NCI-H1092 treated with DMSO at 0.1 percent for 48 hours (cell line): ENCODE data around the gene TXNDC16.

Experiments
- DNase-seq: peaks from one replicate; lab custom pipeline; 2025; lab: John Stamatoyannopoulos, UW

TXNDC16 gene

DNA sequence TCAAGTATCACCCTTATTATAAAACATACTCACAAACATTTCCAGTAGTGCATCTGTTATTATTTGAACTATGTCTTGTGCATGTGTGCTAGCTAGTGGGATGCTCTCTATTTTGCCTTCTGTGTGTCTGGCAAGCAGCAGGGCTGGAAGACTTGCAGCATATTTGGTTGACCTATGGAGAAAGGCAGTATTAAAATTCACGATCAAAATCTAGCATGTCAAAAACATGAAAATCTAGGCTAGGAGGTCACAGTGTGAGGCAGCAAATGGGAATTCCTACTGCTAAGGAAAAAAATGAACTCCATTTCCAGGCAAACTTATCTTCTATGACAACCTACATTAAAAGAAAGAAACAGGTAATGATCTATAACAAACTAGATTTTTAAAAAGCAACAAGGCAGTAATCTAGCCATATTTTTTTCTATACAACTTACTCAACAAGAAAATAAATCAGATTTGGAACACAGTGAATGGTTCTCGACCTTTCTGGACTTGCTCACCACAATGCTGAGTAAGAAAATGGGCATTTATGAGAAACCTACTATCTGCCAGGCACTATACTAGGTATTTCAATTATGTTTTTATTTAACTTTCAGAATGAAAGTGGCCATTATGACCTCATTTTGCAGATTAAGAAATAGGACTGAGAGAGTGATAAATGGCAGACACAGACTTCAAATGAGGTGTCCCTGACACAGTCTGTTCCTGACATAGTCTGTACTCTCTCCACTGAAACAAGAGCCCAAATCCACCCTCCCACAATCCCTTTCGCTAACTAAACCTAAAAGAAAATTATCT lies 96.8 kb downstream of the TXNDC16 start:
- DNase-seq, result no peak

DNA sequence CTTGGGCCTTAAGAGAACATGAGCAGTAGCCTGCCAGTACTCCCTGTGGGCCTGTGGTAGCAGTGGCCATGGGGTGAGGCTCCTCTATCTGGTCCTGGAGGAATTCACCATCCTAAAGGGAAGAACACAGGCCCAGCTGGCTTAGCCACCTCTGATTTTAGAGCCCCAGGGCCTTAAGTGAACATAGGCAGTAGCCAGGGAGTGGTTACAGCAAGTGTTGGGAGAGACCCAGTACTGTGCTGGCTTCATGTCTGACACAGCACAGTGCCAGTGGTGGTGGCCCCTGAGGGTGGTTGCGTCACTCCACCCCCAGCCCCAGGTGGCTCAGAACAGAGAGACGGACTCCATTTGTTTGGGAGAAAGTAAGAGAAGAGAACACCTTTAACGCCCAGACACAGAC lies 105.1 kb downstream of the TXNDC16 start:
- no peak for DNase-seq

DNA sequence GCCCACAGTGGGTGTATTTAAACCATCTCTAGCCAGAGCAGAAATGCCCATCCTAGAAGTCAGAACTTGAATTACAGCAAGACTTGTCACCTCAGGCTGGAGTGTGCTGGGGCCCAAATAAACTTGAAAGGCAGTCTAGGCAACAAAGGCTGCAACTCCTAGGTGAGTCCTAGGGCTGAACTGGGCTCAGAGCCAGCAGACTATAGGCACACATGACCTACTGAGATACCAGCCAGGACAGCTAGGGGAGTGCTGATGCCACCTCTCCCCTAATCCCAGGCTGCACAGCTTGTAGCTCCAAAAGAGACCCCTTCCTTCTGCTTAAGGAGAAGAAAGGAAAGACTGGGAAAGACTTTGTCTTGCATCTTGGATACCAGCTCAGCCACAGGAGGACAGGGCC lies 106.0 kb downstream of the TXNDC16 start:
- no peak for DNase-seq

DNA sequence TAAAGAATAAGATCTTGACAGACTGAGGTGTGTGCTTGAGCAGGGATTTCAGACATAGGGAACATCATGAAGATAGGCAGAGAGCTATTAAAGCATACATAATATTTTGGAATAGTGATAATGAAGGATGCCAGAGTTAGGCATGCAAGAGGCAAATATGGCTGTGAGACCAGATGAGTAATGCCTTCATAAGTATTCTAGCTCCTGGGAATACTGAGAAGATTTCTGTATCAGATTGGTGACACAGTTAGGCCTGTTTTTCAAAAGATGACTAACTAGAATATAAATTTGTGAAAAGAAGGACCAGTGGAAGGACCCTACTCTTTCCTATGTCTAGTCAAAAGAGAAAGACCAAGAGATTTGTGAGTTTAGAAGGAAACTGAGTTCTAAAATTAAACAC lies 108.8 kb downstream of the TXNDC16 start:
- DNase-seq, result no peak

DNA sequence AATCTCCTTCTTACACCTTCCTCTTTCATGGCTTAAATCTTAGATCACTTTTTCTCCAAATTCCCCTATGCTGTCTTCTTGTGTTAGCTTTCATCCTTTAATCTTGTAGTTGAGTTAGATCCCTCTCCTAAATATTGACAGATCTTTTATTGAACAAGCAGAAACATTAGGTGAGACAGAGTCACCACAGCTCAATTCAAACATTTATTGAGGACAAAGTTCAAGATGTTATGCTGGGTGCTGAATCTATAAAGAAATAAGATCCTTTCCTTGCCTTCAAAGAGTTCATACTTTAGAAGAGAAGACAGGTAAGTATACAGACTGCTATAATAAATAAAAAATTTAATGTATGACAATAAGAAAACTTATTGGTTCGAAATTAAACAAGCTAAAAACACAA lies 109.7 kb downstream of the TXNDC16 start:
- no peak for DNase-seq

DNA sequence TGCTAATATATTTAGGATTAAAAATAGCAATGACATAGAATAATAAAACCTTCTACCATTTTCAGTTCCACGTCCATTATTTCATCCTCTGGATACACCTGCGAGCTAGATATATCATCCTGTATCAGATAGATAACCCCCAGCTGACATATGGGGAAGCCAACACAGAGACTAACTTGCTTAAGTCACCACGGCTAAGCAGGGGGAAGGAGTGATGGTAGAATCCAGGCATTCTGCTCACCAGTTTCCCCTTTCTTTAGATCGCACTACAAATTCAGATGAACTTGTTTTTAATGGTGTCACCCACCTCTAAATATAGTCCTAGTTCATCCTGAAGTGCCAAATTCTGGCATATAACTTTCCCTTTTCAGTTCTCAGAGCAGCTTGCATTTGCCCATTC lies 110.1 kb downstream of the TXNDC16 start:
- DNase-seq, result no peak

DNA sequence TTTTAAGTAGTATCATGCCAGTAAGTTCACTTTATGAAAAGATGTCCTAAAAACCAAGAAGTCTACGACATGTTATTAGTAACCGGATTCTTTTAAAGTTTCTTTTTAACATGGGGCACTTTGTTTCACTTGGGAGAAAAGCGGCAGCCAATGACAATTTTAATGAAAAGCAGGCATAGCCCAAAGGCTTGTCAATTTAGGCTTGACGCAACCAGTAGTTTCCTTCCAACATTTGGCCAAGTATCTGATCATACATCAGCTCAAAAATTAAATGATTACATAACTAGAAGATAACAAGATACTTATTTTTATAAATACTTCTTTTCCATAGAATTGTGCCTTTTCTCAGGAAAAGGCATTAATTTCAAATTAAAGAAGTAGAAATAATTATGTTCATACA lies 112.8 kb downstream of the TXNDC16 start:
- no peak for DNase-seq

DNA sequence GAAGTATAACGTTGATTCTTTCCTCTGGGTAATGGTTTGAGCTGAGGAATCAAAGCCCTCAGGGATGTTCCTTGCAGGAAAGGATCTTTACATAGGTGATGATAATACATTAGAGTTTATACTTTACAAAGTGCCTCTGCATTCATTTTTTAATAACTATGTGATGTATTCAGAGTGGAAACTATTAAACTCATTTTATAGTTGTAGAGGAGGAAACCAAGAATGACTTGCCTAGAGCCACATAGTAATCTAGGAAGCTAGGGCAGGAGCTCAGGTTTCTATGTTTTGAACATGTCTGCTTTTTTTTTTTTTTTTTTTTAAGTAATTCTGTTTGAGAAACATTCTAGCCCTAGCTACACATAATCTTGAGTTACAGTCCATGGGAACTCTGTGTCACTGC lies 117.3 kb downstream of the TXNDC16 start:
- DNase-seq, result no peak

DNA sequence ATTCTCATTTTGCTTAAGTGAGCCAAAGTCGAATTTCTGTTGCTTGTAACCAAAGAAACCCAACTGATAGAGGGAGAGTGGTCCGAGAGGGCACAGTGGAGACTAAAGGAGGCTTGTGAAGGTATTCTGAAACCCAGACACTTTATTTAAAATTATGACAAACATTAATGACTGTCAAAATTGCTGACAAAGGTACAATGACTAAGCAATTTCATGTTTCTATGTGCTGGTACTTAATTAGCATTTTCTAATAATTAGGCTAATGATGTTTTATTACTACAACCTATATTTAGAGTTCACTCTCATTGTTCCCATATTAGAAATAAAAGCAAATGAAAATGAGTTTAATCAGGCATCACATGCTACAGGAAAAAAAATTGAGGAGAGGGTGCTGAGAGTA lies 121.8 kb downstream of the TXNDC16 start:
- DNase-seq, result no peak

DNA sequence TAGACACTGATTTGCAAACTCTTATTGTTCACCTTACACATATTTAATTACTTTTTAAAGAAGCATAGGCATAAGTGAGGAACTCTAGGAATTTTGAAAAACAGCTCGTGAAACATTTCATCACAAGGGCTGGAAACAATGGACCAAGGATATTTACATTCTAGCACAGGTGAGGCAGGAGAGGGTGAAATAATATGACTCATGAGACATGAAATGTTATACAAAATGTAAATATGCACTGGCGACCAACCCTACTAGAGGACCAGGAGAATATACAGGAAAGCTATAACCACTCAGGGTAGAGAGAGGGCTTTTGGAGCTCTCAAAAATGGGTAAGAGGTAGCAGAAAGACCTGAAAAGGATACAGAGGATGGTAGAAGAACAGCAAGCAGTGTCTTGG lies 122.9 kb downstream of the TXNDC16 start:
- DNase-seq, result no peak

DNA sequence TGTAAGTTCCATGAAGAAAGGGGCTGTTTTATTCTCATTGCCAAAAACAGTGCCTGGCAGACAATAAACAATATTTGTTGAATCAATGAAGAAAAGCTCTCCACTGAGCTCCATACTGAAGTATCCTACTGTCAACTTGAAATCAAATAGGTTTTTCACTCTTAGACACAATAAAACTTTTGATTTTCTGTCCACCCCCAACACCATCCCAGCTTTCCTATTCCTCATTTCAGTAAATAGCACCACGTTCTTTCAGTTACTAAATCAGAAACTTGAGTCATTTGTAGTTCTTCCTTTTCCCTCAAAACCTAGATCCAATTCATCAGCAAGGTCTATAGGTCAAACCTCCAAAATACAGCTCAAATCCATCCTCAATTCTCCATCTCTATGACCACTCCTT lies 124.8 kb downstream of the TXNDC16 start:
- no peak for DNase-seq

DNA sequence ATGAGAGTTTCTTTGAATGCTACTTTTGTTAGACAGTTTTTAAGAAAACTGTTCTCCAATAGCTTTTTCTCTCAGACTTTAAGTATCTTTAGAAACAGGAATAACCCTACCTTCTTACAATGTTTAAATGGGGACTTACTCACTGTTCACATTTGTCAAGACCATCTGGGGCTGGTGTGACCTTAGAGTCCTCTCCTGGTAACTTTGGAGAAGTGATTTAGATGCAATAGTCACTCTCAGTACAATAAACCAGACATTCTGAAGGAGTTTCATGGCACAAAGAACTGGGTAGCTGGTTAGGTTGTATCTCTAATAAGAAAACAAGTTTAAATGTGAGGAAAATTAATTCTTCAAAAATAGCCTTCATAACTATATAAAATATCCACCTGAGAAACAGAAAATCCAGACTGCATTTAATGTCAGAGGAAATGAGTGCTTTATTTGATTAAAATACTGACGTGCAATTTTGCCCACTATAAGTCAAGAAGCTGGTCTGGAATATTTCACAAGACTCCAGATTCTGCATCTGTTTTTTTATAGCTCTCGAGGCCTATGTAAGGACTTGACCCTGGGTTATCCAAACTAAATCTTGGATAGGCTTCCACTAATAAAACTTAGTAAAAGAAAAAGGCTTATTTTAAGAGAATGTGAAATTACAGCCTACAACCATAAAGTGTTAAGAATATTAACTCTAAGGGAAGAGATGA lies 129.5 kb downstream of the TXNDC16 start:
- no peak for DNase-seq

DNA sequence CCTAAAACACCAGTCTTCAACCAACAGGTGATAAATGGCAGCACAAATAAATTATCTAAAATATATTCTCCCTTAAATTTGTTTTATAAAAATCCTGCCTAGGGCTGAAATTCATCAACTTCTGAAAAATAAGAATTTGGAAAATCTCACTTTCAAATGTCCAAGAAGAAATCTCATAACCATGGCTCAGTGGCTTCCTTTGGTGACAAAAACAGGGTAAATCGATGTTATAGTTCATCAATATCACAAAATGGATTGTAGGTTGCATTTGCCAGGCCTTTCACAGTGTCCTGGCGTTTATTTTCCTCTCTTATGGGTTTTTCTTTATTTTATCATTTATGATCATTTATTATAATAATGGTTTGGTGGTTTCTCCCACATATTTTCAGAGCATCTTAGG lies 135.2 kb downstream of the TXNDC16 start:
- DNase-seq, result no peak

DNA sequence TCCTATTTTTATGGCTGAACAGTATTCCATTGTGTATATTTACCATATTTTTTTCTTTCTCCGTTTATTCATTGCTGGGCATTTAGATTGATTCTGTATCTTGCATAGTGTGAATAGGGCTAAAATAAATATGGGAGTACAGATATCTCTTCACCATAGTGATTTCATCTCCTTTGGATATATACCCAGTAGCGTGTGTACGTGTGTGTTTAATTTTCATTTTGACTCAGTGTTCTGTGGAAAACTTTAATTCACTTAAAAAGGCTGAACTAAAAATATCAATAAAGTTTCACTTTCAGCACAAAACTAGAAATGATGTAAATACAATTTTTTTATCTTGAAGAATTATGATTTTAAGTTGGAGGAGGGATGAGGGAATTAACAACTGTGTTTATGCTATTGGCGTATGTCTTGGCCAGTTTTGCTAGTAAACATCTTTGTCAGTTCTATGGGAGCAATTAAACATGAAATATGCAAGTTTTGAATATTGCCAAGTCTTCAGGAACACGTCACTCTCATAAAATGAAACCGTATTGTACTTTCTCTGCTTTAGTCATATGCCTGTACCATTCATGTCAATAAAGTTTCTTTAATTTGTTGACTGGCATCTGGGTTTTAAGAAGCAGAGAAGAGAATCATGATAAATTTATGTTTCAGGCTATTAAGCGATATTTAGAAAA lies 138.4 kb downstream of the TXNDC16 start:
- no peak for DNase-seq

DNA sequence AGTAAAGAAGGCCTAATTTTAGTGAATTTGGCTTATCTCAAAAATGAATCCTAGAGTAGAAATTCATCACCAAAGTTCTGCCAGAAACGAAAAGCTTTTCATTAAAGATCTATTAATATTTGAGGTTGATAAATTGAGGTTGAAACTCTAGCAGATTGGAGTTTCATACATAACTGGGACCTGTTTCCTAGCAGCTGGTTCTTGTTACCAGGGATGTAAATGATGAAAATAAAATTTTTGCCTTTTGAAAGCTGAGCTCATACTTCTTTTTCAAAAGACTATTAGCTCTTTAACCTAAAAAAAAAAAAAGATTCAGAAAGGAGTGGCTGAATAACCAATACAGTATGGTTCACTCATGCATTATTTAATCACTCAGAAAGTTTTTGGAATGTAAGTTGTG lies 139.9 kb downstream of the TXNDC16 start:
- DNase-seq, result no peak

DNA sequence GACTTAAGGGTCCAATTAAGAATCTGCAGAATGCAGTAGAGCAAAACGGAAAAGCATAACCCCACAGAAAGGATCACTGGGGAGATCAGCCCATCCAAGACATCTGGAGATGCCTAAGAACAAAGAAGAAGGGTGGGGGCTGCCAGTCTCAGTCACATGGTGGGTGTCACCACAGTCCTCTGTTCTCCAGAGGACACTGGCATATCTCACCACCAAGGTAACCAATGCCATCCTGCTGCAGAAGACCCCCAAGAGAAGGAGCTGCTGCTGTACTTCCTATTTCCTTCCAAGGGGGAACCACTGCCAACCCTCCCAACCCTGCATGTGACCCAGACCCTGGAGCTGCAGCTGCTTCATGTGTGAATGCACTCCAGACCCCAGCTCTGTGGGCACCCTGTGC lies 147.0 kb downstream of the TXNDC16 start:
- DNase-seq, result no peak

DNA sequence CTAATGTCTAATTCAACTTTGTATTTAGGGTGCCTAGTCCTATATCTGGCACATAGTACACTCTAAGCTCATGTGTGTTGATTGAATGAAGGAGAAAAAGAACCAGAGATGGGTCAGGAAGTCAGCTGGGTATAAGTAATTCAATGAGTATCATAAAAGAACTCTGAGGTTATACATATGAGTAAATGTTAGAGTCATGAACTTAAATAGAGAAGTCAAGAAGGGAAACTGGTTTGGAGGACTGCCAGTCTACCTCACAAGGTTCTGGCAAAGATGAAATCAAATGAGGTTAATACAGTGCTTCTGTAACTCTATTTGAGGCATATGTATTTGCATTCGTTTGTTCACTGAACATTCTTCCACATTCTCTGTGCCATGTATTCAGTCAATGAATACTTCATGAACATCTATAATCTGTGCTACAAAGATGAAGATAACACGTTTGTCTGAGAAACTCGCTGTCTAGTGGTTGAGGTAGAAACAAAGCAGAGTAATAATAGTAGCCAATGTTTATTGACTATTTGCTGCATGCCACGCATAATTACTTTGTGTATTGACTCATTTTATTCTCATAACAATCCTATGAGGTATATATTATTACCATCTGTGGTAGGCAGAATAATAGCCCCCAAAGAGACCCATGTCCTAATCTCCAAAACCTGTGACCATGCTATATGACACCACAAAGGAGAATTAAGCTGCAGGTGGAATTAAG lies 149.3 kb downstream of the TXNDC16 start:
- DNase-seq, result no peak

DNA sequence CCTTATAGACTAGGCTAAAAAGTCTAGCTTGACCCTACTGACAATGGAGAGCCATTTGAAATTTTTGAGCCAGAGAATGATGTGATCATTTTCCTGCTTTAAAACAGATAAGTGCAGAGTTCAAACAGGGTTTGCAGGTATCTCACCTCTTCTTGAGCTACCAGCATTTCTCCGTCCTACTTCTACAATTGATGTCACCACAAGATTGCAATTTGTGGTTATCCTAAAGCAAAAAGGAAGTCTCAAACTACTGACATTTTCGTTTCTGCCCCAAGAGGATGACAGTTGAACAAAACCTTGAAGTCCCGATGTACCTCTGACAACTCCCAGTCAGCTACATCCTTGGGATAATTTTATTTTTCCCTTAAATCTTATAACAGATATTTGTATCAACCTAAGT lies 151.5 kb downstream of the TXNDC16 start:
- no peak for DNase-seq

DNA sequence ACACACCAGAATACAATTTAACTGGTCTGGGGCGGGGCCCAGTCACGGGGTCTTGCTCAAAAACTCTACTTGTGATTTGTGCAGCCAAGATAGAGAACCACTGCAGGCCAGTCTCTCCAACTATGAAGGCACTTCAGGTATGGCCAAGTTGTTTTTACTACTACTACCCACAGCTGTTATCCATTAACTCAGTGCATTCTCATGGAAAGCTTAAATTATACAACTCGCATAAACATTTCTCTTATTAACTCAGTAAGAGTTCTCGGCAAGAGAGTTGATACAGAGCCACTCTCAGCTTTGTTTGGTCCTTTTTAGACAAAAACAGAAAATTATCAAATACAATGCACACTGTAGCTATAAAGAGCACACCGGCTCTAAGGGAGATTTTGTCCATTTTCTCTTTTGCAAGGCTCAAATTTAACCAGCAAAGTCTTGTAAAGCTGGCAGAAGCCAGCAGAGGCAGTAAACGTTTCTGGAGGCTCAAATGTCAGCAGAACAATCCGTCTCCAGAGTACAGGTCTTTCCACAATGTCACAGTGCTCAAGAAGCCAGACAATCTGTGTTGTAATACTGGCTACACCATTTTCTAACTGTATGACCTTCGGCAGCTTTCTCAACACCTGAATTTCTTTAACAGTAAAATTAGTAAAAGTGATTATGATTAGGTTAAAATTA lies 152.2 kb downstream of the TXNDC16 start:
- DNase-seq, result no peak

DNA sequence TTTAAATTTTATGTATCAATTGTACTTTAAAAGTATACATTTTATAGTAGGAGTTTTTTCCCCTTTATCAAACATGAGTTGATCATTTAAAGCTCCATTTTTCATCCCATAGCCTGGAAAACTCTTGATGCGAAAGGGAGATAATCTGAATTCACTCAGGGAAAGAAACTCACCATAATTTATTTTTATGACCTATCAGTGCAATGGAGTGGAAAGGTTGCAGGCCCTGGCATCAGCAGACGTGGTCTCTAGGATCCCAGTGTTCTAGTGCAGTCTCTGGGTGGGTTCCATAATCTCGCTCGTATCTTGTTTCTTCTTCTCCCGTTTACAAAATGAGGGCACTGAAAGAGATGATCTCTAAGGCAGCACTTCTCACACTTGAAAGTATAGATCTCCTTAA lies 153.2 kb downstream of the TXNDC16 start:
- DNase-seq, result no peak

DNA sequence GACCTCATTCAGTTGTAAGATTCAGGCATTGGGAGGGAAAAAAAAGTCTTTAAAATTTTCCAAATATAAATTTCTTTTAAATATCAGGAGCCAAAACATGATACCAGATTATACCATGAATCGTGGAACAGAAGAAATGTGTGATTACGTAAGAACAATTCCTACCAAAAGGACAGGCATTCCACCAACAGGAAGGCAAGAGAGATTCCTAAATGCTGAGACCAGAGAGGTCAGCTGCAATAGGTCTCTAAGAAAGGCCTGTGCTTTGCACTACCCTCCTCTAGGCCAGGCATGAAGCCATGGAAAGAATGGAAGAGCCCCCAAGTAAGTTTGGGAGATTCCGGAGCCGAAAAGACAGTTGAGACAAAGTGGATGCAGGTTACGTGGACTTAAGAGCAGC lies 154.5 kb downstream of the TXNDC16 start:
- DNase-seq, result no peak

DNA sequence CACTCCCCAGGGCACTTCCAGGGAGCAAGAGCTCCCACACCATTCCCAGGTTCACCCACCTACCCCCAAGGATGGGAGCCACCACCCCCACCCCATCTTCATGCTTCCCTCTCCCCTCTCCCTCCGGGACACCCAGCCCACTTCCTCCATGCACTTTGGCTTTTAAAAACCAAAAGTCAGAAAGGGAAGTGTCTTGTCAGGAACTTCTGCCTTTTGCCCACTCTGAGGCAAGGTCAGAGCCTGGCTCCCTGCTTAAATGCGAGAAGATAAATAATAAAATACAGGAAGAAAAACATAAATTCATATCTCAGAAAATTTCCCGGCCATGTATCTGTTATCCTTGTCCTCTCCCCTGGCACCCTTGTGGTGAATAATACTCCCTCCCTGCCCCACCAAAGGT lies 156.6 kb downstream of the TXNDC16 start:
- DNase-seq, result no peak
